Thyroid gland (tissue), 4 donors: ENCODE data around the gene GOLPH3L.

Source experiments
- CTCF ChIP-seq, 6 experiments: fragments of 200-600 bp in 3 of 6; fragments of 450-650 bp in 3 of 6; sonication (generic) in 3 of 6; IDR thresholded peaks; one replicate each; pipeline ENCODE4 v1.5.1; 2016 to 2019; ENCODE audit warnings: antibody characterized with exemption in 6 of 6, mild to moderate bottlenecking in 2 of 6, inconsistent platforms in 1 of 6, moderate library complexity in 1 of 6
- POLR2A ChIP-seq, 2 donors: fragments of 450-650 bp; IDR thresholded peaks; one replicate each; pipeline ENCODE4 v1.6.1; 2017; ENCODE audit warnings: antibody characterized with exemption in 2 of 2, mild to moderate bottlenecking in 2 of 2, moderate library complexity in 1 of 2

- no peak for TF ChIP-seq CTCF (IDR thresholded peaks at IDR 0.05)
- no peak for TF ChIP-seq POLR2A (IDR thresholded peaks at IDR 0.05)
Measured at GRCh38 chr1:150610576-150610975, 86.4 kb downstream of the GOLPH3L start.
